Embryonic facial prominence (tissue), 1 donor: ENCODE measurements around the gene STK39.

Experiments used
- DNase-seq: peaks from one replicate; pipeline ENCODE4 v3.0.0-alpha.2; 2016; ENCODE audit errors: extremely low spot score

The STK39 gene

GRCh38 chr2:167932123-167932693 lies 315.2 kb downstream of the STK39 start:
- no peak for DNase-seq

- DNase-seq = no peak
Measured at GRCh38 chr2:167929484-167929883, 317.9 kb downstream of the STK39 start.

- DNase-seq = no peak
Measured at GRCh38 chr2:167928434-167928833, 319.0 kb downstream of the STK39 start.

GRCh38 chr2:167925758-167926157 lies 321.6 kb downstream of the STK39 start:
- DNase-seq = no peak

- no peak for DNase-seq
Measured at GRCh38 chr2:167924556-167924955, 322.8 kb downstream of the STK39 start.

GRCh38 chr2:167916756-167917155 lies 330.6 kb downstream of the STK39 start:
- no peak for DNase-seq

- no peak for DNase-seq
Measured at GRCh38 chr2:167914969-167915368, 332.4 kb downstream of the STK39 start.

GRCh38 chr2:167908786-167909185 lies 338.6 kb downstream of the STK39 start:
- no peak for DNase-seq

GRCh38 chr2:167905668-167906067 lies 341.7 kb downstream of the STK39 start:
- DNase-seq = no peak
